Endothelial cell of umbilical vein (primary cell): ENCODE results near the gene RTL10. TPM values are rescaled to one million over a fixed set of nuclear protein-coding genes. Genes with fewer than 3 reads are reported as not detected.

ENCODE experiments used
- BruUV-seq: library from RNA; stranded (reverse); fragments of 400-500 nt; replicated peaks from 2 replicates; lab custom pipeline; 2021; lab: Mats Ljungman, UMichigan
- CTCF ChIA-PET: fragments of 300-600, 350-600 bp; sonication (Branson Sonifier 250); formaldehyde crosslinking; loops from one replicate; lab custom pipeline; 2021; ENCODE audit warnings: antibody characterized with exemption, inconsistent platforms; lab: Charles Lee
- POLR2A ChIA-PET: fragments of 300-600, 350-600 bp; sonication (Branson Sonifier 250); formaldehyde crosslinking; loops from one replicate; lab custom pipeline; 2021; ENCODE audit warnings: antibody characterized with exemption, inconsistent platforms; lab: Charles Lee
- DNase-seq: peaks from one replicate; pipeline ENCODE4 v3.0.0-alpha.2; 2011; ENCODE audit warnings: low read depth, low spot score
- FAIRE-seq: peaks from 2 replicates; lab custom pipeline; 2011; peaks lifted over from hg19 to GRCh38; lab: Jason Lieb, UNC
- H2AFZ ChIP-seq: 2 replicates; pipeline ENCODE4 v1.6.0; 2012; ENCODE audit warnings: low read depth, low read length, control low read depth, inconsistent platforms
- H3K27ac ChIP-seq: 2 replicates; pipeline ENCODE4 v1.5.1; 2011; ENCODE audit warnings: low read depth, mild to moderate bottlenecking, control low read depth, low read length, moderate library complexity; ENCODE audit not compliant: insufficient read depth
- H3K27me3 ChIP-seq, 2 experiments: 2 replicates each; pipeline versions ENCODE4 v1.6.0 to v1.6.1; 2011; ENCODE audit warnings: low read length in 2 of 2, mixed read lengths in 1 of 2; ENCODE audit not compliant: control insufficient read depth in 2 of 2, insufficient read depth in 2 of 2
- H3K36me3 ChIP-seq, 2 experiments: 2 replicates in 1 of 2; 3 replicates in 1 of 2; pipeline ENCODE4 v1.5.1; 2011; ENCODE audit warnings: low read length in 2 of 2, mild to moderate bottlenecking in 1 of 2, moderate library complexity in 1 of 2; ENCODE audit not compliant: control insufficient read depth in 2 of 2, insufficient read depth in 2 of 2; ENCODE audit errors: extremely low read depth in 1 of 2
- H3K4me1 ChIP-seq: 3 replicates; pipeline ENCODE4 v1.5.1; 2011; ENCODE audit warnings: mild to moderate bottlenecking, low read length; ENCODE audit not compliant: control insufficient read depth, insufficient read depth; ENCODE audit errors: extremely low read depth
- H3K4me2 ChIP-seq: 2 replicates; pipeline ENCODE4 v1.6.1; 2011; ENCODE audit warnings: low read length, control low read depth, mixed read lengths; ENCODE audit not compliant: insufficient read depth
- H3K4me3 ChIP-seq, 3 experiments: fragments of 200-600 bp in 1 of 3; sonication (generic), shearing (Covaris generic) in 1 of 3; replicated peaks in 1 of 3; 2 replicates each; pipeline ENCODE4 v1.5.1; 2011 to 2016; ENCODE audit warnings: control low read depth in 3 of 3, low read length in 3 of 3, mild to moderate bottlenecking in 2 of 3, inconsistent platforms in 1 of 3, low read depth in 1 of 3, moderate library complexity in 1 of 3; ENCODE audit not compliant: insufficient read depth in 1 of 3
- H3K79me2 ChIP-seq: 2 replicates; pipeline ENCODE4 v1.6.0; 2012; ENCODE audit warnings: low read length, inconsistent platforms; ENCODE audit not compliant: control insufficient read depth, insufficient read depth
- H3K9ac ChIP-seq: replicated peaks from 2 replicates; pipeline ENCODE3; 2011; ENCODE audit warnings: low read length, control low read depth; ENCODE audit not compliant: insufficient read depth; ENCODE audit errors: extremely low read depth
- H3K9me1 ChIP-seq: replicated peaks from 3 replicates; pipeline ENCODE4 v1.6.0; 2011; ENCODE audit warnings: mild to moderate bottlenecking, low read length; ENCODE audit not compliant: control insufficient read depth, insufficient read depth; ENCODE audit errors: extremely low read depth
- H3K9me3 ChIP-seq: replicated peaks from 2 replicates; pipeline ENCODE4 v1.5.1; 2012; ENCODE audit warnings: low read length, inconsistent platforms; ENCODE audit not compliant: control insufficient read depth, insufficient read depth
- H4K20me1 ChIP-seq: replicated peaks from 2 replicates; pipeline ENCODE3; 2011; ENCODE audit warnings: mild to moderate bottlenecking, low read length; ENCODE audit not compliant: control insufficient read depth, insufficient read depth; ENCODE audit errors: extremely low read depth
- EZH2 ChIP-seq: IDR thresholded peaks from 2 replicates; pipeline ENCODE4 v1.6.1; 2012; ENCODE audit warnings: borderline replicate concordance, low read depth, mild to moderate bottlenecking, moderate library complexity, low read length, inconsistent platforms; ENCODE audit not compliant: severe bottlenecking
- FOS ChIP-seq: IDR thresholded peaks from 2 replicates; pipeline ENCODE4 v1.6.1; 2011; ENCODE audit warnings: mild to moderate bottlenecking, low read length, moderate library complexity, borderline replicate concordance; ENCODE audit not compliant: insufficient read depth
- GATA2 ChIP-seq: IDR thresholded peaks from 2 replicates; pipeline ENCODE4 v1.7.0; 2011; ENCODE audit warnings: low read depth, mild to moderate bottlenecking, moderate library complexity, mixed read lengths, low read length; ENCODE audit not compliant: insufficient read length, insufficient read depth
- JUN ChIP-seq: IDR thresholded peaks from 2 replicates; pipeline ENCODE4 v1.6.1; 2011; ENCODE audit warnings: borderline replicate concordance, low read depth; ENCODE audit not compliant: insufficient read length, insufficient read depth
- MYC ChIP-seq: IDR thresholded peaks from one replicate; pipeline ENCODE4 v1.6.1; 2011; ENCODE audit warnings: mild to moderate bottlenecking, low read depth, low read length
- POLR2A ChIP-seq: IDR thresholded peaks from 2 replicates; pipeline ENCODE4 v1.6.1; 2012; ENCODE audit warnings: low read depth, mild to moderate bottlenecking, control low read depth, low read length
- POLR2AphosphoS5 ChIP-seq: IDR thresholded peaks from 2 replicates; pipeline ENCODE4 v1.6.1; 2012; ENCODE audit warnings: low read depth, mild to moderate bottlenecking, control low read depth, low read length, moderate library complexity; ENCODE audit not compliant: insufficient read depth
- dilution Hi-C: fragments of 300-500 bp; cut with MboI; formaldehyde crosslinking; loops from one replicate; pipeline ENCODE4 v1.15.0; 2019; ENCODE audit warnings: low sequenced_read_pairs; ENCODE audit not compliant: extremely low pct_ligation_motif_present
- intact Hi-C: fragments of 100-400 bp; cut with micrococcal nuclease; formaldehyde crosslinking; loops from one replicate; pipeline ENCODE4 v1.10.0; 2022
- polyA plus RNA-seq, 4 experiments: library from polyadenylated mRNA; depleted of rRNA in 3 of 4; stranded (reverse) in 3 of 4; unstranded in 1 of 4; fragments of >200 nt; gene quantifications; 2 replicates each; pipeline versions ENCODE4 v1.2.1 to v1.2.3, GENCODE V29; 2011 to 2012; ENCODE audit warnings: missing spikeins in 1 of 4
- total RNA-seq: library from RNA; stranded (reverse); gene quantifications from 2 replicates; pipeline ENCODE4 v1.2.3, GENCODE V29; 2021
- TF ChIP-seq, protein P1 (sequence below): IDR thresholded peaks from 2 replicates; pipeline ENCODE4 v1.6.1; 2011; ENCODE audit not compliant: insufficient read depth, insufficient read length
- TF ChIP-seq, protein P2 (sequence below), 2 donors: IDR thresholded peaks; 1 replicate in 1 of 2; 2 replicates in 1 of 2; pipeline ENCODE4 v1.5.1; 2011; ENCODE audit warnings: low read length in 2 of 2, mild to moderate bottlenecking in 2 of 2, moderate library complexity in 2 of 2, control low read depth in 1 of 2, inconsistent platforms in 1 of 2, low read depth in 1 of 2; ENCODE audit not compliant: insufficient read depth in 1 of 2; ENCODE audit errors: extremely low read depth in 1 of 2

Gene RTL10
- total and polyA plus RNA-seq, 2 donors (not counting 3 experiments of a cell fraction or from before 2014, with no cell fraction given), result 31.9 to 40.8 TPM

DNA sequence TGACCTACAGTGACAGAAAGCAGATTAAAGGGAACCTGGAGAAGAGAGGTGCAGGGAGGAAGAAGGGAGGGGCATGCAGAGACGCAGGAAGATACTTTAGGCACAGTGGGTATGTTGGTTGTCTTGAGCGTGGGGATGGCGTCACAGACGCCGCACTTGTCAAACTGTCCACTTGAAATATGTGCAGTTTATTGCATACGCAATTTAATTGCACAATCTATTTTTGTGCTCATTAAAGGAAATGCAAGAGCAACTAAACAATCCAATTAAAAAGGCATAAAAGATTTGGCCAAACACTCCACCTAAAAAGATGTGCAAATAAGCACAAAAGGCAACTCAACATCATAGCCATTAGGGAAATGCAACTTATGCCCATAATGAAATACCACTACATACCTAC is 16.8 kb downstream of the RTL10 start:
- Histone ChIP-seq H3K9me3 (no peaks in the 10 kb centered on the region), H3K27me3 (no peaks in the 10 kb centered on the region), H3K9me1 (no peaks in the 10 kb centered on the region), H3K4me3 (no peak overlapping the region), H3K27ac (no peak overlapping the region), H3K79me2 (no peaks in the 10 kb centered on the region), H3K4me2 (no peak overlapping the region), H2AFZ (no peak overlapping the region), H3K4me1 (peaks cover 4% of the 10 kb centered on the region), H4K20me1 (no peaks in the 10 kb centered on the region), H3K36me3 (no peaks in the 10 kb centered on the region), H3K9ac (no peak overlapping the region)
- ChIA-PET CTCF (no interaction called here), POLR2A (no interaction called here)
- DNase-seq (no peak), FAIRE-seq (no peak)
- dilution Hi-C loops, result no loop called here
- TF ChIP-seq, protein P1, sequence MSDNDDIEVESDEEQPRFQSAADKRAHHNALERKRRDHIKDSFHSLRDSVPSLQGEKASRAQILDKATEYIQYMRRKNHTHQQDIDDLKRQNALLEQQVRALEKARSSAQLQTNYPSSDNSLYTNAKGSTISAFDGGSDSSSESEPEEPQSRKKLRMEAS, result no peak
- no peak for TF ChIP-seq JUN
- TF ChIP-seq, protein P2, sequence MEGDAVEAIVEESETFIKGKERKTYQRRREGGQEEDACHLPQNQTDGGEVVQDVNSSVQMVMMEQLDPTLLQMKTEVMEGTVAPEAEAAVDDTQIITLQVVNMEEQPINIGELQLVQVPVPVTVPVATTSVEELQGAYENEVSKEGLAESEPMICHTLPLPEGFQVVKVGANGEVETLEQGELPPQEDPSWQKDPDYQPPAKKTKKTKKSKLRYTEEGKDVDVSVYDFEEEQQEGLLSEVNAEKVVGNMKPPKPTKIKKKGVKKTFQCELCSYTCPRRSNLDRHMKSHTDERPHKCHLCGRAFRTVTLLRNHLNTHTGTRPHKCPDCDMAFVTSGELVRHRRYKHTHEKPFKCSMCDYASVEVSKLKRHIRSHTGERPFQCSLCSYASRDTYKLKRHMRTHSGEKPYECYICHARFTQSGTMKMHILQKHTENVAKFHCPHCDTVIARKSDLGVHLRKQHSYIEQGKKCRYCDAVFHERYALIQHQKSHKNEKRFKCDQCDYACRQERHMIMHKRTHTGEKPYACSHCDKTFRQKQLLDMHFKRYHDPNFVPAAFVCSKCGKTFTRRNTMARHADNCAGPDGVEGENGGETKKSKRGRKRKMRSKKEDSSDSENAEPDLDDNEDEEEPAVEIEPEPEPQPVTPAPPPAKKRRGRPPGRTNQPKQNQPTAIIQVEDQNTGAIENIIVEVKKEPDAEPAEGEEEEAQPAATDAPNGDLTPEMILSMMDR (IDR thresholded peaks at IDR 0.05; ENCODE audit: extremely low read depth in 1 of 2, insufficient read depth in 1 of 2, low read depth in 1 of 2, low read length in 2 of 2), result no peak
- no peak for TF ChIP-seq GATA2
- no peak for TF ChIP-seq EZH2
- TF ChIP-seq FOS, result no peak
- TF ChIP-seq MYC, result no peak
- no peak for TF ChIP-seq POLR2AphosphoS5
- TF ChIP-seq POLR2A, result no peak
- no TSS peak for BruUV-seq
- intact Hi-C loops, result no loop called here
